H9 (cell line): ENCODE results near the gene LSM3. TPM values are rescaled to one million over a fixed set of nuclear protein-coding genes. Genes with fewer than 3 reads are reported as not detected.

Source experiments
- DNase-seq: peaks from one replicate; pipeline ENCODE4 v3.0.0-alpha.2; 2017
- H2AFZ ChIP-seq: one replicate; pipeline ENCODE4 v1.6.1; 2013; ENCODE audit warnings: mild to moderate bottlenecking, low read length, control low read depth, moderate library complexity
- H2AK5ac ChIP-seq: 2 replicates; pipeline ENCODE4 v1.6.1; 2013; ENCODE audit warnings: low read length, control low read depth, mixed read lengths; ENCODE audit not compliant: insufficient read length
- H2BK120ac ChIP-seq: one replicate; pipeline ENCODE4 v1.6.1; 2013; ENCODE audit warnings: low read depth, mild to moderate bottlenecking, low read length, control low read depth, inconsistent platforms; ENCODE audit not compliant: poor library complexity, severe bottlenecking
- H2BK12ac ChIP-seq: 2 replicates; pipeline ENCODE4 v1.6.1; 2013; ENCODE audit warnings: low read length, control low read depth, mixed read lengths, low read depth; ENCODE audit not compliant: insufficient read length
- H2BK15ac ChIP-seq: 2 replicates; pipeline ENCODE4 v1.6.1; 2013; ENCODE audit warnings: low read depth, low read length, control low read depth
- H2BK20ac ChIP-seq: one replicate; pipeline ENCODE4 v1.6.1; 2013; ENCODE audit warnings: low read depth, mild to moderate bottlenecking, low read length, control low read depth, inconsistent platforms; ENCODE audit not compliant: poor library complexity, severe bottlenecking
- H2BK5ac ChIP-seq: 2 replicates; pipeline ENCODE4 v1.6.1; 2013; ENCODE audit warnings: low read length, control low read depth, mixed read lengths; ENCODE audit not compliant: insufficient read length
- H3K14ac ChIP-seq: 2 replicates; pipeline ENCODE4 v1.6.1; 2013; ENCODE audit warnings: low read length, control low read depth; ENCODE audit not compliant: insufficient read depth
- H3K18ac ChIP-seq: 2 replicates; pipeline ENCODE4 v1.6.1; 2013; ENCODE audit warnings: low read depth, mild to moderate bottlenecking, mixed read lengths, low read length, control low read depth; ENCODE audit not compliant: insufficient read length
- H3K23ac ChIP-seq: 2 replicates; pipeline ENCODE4 v1.6.1; 2013; ENCODE audit warnings: low read length, control low read depth, mixed read lengths, low read depth; ENCODE audit not compliant: insufficient read length
- H3K23me2 ChIP-seq: 2 replicates; pipeline ENCODE4 v1.6.1; 2013; ENCODE audit warnings: low read depth, mild to moderate bottlenecking, mixed read lengths, low read length, control low read depth; ENCODE audit not compliant: insufficient read length, poor library complexity, severe bottlenecking
- H3K27ac ChIP-seq: 2 replicates; pipeline ENCODE4 v1.5.1; 2013; ENCODE audit warnings: low read length, control low read depth, mixed read lengths, low read depth; ENCODE audit not compliant: insufficient read length
- H3K27me3 ChIP-seq: 2 replicates; pipeline ENCODE4 v1.6.1; 2013; ENCODE audit warnings: low read length, control low read depth, inconsistent platforms; ENCODE audit not compliant: insufficient read depth
- H3K4ac ChIP-seq: 2 replicates; pipeline ENCODE4 v1.6.1; 2013; ENCODE audit warnings: low read depth, mild to moderate bottlenecking, control low read depth, inconsistent platforms, low read length, moderate library complexity
- H3K4me1 ChIP-seq: 2 replicates; pipeline ENCODE4 v1.6.1; 2013; ENCODE audit warnings: low read length, control low read depth, inconsistent platforms; ENCODE audit not compliant: insufficient read depth
- H3K4me2 ChIP-seq: 2 replicates; pipeline ENCODE4 v1.6.1; 2013; ENCODE audit warnings: low read length, control low read depth, mixed read lengths; ENCODE audit not compliant: insufficient read length, insufficient read depth
- H3K56ac ChIP-seq: 2 replicates; pipeline ENCODE4 v1.6.1; 2013; ENCODE audit warnings: low read depth, mild to moderate bottlenecking, mixed read lengths, low read length, control low read depth; ENCODE audit not compliant: insufficient read length
- H3K79me1 ChIP-seq: 2 replicates; pipeline ENCODE4 v1.6.1; 2013; ENCODE audit warnings: low read depth, mild to moderate bottlenecking, moderate library complexity, low read length, control low read depth, inconsistent platforms; ENCODE audit not compliant: insufficient read depth, poor library complexity, severe bottlenecking
- H3K79me2 ChIP-seq: 2 replicates; pipeline ENCODE4 v1.6.1; 2013; ENCODE audit warnings: low read length, control low read depth, inconsistent platforms; ENCODE audit not compliant: insufficient read depth
- H3K9ac ChIP-seq: 2 replicates; pipeline ENCODE4 v1.6.1; 2013; ENCODE audit warnings: low read length, control low read depth, mixed read lengths; ENCODE audit not compliant: insufficient read length; ENCODE audit errors: extremely low read depth
- H3K9me3 ChIP-seq: one replicate; pipeline ENCODE4 v1.6.1; 2013; ENCODE audit warnings: low read depth, low read length, inconsistent platforms; ENCODE audit not compliant: control insufficient read depth
- H3T11ph ChIP-seq: one replicate; pipeline ENCODE4 v1.6.1; 2013; ENCODE audit warnings: mild to moderate bottlenecking, low read length, control low read depth, inconsistent platforms
- H4K20me1 ChIP-seq: one replicate; pipeline ENCODE4 v1.6.1; 2013; ENCODE audit not compliant: control insufficient read depth, insufficient read length, insufficient read depth
- H4K5ac ChIP-seq: 2 replicates; pipeline ENCODE4 v1.6.1; 2013; ENCODE audit warnings: low read depth, mild to moderate bottlenecking, mixed read lengths, low read length, control low read depth; ENCODE audit not compliant: insufficient read length
- H4K8ac ChIP-seq: replicated peaks from 2 replicates; pipeline ENCODE4 v1.6.1; 2013; ENCODE audit warnings: low read length, control low read depth, mixed read lengths, low read depth; ENCODE audit not compliant: insufficient read length
- H4K91ac ChIP-seq: 2 replicates; pipeline ENCODE4 v1.6.1; 2013; ENCODE audit warnings: low read depth, mild to moderate bottlenecking, moderate library complexity, mixed read lengths, low read length, control low read depth; ENCODE audit not compliant: insufficient read length
- H3K27ac Mint-ChIP-seq, 3 experiments: 2 replicates in 2 of 3; 3 replicates in 1 of 3; pipeline ENCODE4 v1.8.0; 2020 to 2021; ENCODE audit warnings: mixed read lengths in 3 of 3, mild to moderate bottlenecking in 1 of 3, moderate library complexity in 1 of 3
- H3K27me3 Mint-ChIP-seq: 2 replicates; pipeline ENCODE4 v1.8.0; 2021; ENCODE audit warnings: low read depth, mild to moderate bottlenecking, moderate library complexity, mixed read lengths
- H3K36me3 Mint-ChIP-seq, 3 experiments: 2 replicates in 2 of 3; 3 replicates in 1 of 3; pipeline ENCODE4 v1.8.0; 2020 to 2021; ENCODE audit warnings: low read depth in 3 of 3, mixed read lengths in 3 of 3; ENCODE audit not compliant: insufficient read depth in 1 of 3
- H3K4me1 Mint-ChIP-seq, 2 experiments: 2 replicates each; pipeline ENCODE4 v1.8.0; 2020; ENCODE audit warnings: mixed read lengths in 2 of 2
- H3K4me3 Mint-ChIP-seq, 2 experiments: 2 replicates in 1 of 2; 3 replicates in 1 of 2; pipeline ENCODE4 v1.8.0; 2020 to 2021; ENCODE audit warnings: mild to moderate bottlenecking in 2 of 2, mixed read lengths in 2 of 2, moderate library complexity in 1 of 2
- H3K9me3 Mint-ChIP-seq, 2 experiments: 2 replicates in 1 of 2; 3 replicates in 1 of 2; pipeline ENCODE4 v1.8.0; 2020; ENCODE audit warnings: mild to moderate bottlenecking in 2 of 2, mixed read lengths in 2 of 2, moderate library complexity in 1 of 2
- WGBS: extraction: QIAGEN DNeasy Blood & Tissue Kit; methylation state at CpG from one replicate; pipeline ENCODE4 v1.1.7; 2013; ENCODE audit warnings: missing lambda C conversion rate, low lambda C conversion rate, mixed read lengths; ENCODE audit not compliant: insufficient read length; ENCODE audit errors: extremely low coverage; 5-methylcytosine and 5-hydroxymethylcytosine counted together
- total RNA-seq: library from RNA; stranded (reverse); gene quantifications from 2 replicates; pipeline ENCODE4 v1.2.1, GENCODE V29; 2021
- TF ChIP-seq, protein P1 (sequence below): fragments of 200-600 bp; sonication (generic); conservative IDR thresholded peaks from 3 replicates; pipeline ENCODE4 v1.8.0; 2021; ENCODE audit warnings: antibody characterized with exemption, mild to moderate bottlenecking

Gene LSM3
- total RNA-seq, 1 experiment from 2014 or later: 24.4 TPM

DNA sequence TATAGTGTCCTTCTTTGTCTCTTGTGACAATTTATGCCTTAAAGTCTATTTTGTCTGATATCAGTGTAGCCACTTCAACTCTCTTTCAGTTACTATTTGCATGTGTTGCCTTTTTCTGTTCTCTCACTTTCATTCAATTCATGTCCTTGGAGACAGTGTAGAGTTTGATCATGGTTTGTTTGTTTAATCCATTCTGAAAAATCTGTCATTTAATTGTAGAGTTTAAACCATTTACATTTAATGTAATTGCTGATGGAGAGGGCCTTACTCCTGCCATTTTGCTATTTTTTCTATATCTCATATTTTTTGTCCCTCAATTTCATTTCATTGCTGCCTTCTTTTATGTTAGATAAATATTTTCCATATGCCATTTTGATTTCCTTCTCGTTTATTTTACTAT lies 42.3 kb downstream of the LSM3 start:
- H3K27ac ChIP-seq: no peak overlapping the region
- no peak overlapping the region for H2BK20ac ChIP-seq
- no peak for DNase-seq
- no peaks in the 10 kb centered on the region for H3K27me3 ChIP-seq
- Mint-ChIP-seq H3K4me3 (no peak overlapping the region), H3K27ac (no peak overlapping the region), H3K36me3 (peaks cover 1 to 20% (median 7%) of the 10 kb centered on the region in 3 experiments; a peak in 6 of 7 replicates), H3K4me1 (peaks cover 14 to 15% of the 10 kb centered on the region in 2 experiments; a peak in 3 of 4 replicates), H3K27me3 (peaks cover 21% of the 10 kb centered on the region), H3K9me3 (peaks cover 32% of the 10 kb centered on the region in 2 experiments)
- H3K4me2 ChIP-seq: no peak overlapping the region
- H2AK5ac ChIP-seq: no peak overlapping the region
- no peak overlapping the region for H2BK120ac ChIP-seq
- H3K79me1 ChIP-seq: no peaks in the 10 kb centered on the region
- no peaks in the 10 kb centered on the region; the same call in 1 of the 2 replicates for H3K4me1 ChIP-seq
- no peaks in the 10 kb centered on the region for H4K20me1 ChIP-seq
- H2BK15ac ChIP-seq: no peak overlapping the region
- no peak overlapping the region for H4K5ac ChIP-seq
- no CpG with 5 or more reads among the region's 1 CpG for WGBS
- H3K4ac ChIP-seq: no peak overlapping the region
- TF ChIP-seq, protein P1, sequence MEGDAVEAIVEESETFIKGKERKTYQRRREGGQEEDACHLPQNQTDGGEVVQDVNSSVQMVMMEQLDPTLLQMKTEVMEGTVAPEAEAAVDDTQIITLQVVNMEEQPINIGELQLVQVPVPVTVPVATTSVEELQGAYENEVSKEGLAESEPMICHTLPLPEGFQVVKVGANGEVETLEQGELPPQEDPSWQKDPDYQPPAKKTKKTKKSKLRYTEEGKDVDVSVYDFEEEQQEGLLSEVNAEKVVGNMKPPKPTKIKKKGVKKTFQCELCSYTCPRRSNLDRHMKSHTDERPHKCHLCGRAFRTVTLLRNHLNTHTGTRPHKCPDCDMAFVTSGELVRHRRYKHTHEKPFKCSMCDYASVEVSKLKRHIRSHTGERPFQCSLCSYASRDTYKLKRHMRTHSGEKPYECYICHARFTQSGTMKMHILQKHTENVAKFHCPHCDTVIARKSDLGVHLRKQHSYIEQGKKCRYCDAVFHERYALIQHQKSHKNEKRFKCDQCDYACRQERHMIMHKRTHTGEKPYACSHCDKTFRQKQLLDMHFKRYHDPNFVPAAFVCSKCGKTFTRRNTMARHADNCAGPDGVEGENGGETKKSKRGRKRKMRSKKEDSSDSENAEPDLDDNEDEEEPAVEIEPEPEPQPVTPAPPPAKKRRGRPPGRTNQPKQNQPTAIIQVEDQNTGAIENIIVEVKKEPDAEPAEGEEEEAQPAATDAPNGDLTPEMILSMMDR: no peak
- no peak overlapping the region for H3K18ac ChIP-seq
- H3K23ac ChIP-seq: no peak overlapping the region
- no peak overlapping the region for H3K56ac ChIP-seq
- H3K9ac ChIP-seq: no peak overlapping the region
- peaks cover 4% of the 10 kb centered on the region for H3K23me2 ChIP-seq
- no peak overlapping the region for H3T11ph ChIP-seq
- no peak overlapping the region for H3K14ac ChIP-seq
- no peak overlapping the region for H2AFZ ChIP-seq
- no peak overlapping the region for H2BK12ac ChIP-seq
- no peak overlapping the region for H2BK5ac ChIP-seq
- H3K9me3 ChIP-seq: no peaks in the 10 kb centered on the region
- no peak overlapping the region for H4K8ac ChIP-seq
- no peak overlapping the region for H4K91ac ChIP-seq
- H3K79me2 ChIP-seq: no peaks in the 10 kb centered on the region
